ENCODE measurements around the gene TLCD3B.
"Not testable (repeated sequence)": the region's sequence is repeated elsewhere in the genome, so short reads cannot be mapped to it uniquely, and the experiment has no call there.

Gene TLCD3B

GRCh38 chr16:30030011-30030685 lies 923 bp downstream of the TLCD3B start:
- Histone ChIP-seq H3K36me3 (ENCODE audit: control insufficient read depth, insufficient read depth, low read length) (peaks cover 11% of the 10 kb centered on the region), H3K9me3 (ENCODE audit: control insufficient read depth, insufficient read depth, low read length) (no peaks in the 10 kb centered on the region), H3K27me3 (ENCODE audit: control insufficient read depth, insufficient read depth, low read length) (peaks cover 11% of the 10 kb centered on the region), H3K4me3 (ENCODE audit: low read depth, low read length) (peak overlapping the region; percentile 56), H3K4me1 (ENCODE audit: control insufficient read depth, insufficient read depth, low read length) (peaks cover 7% of the 10 kb centered on the region), H3K9ac (ENCODE audit: low read depth, low read length) (no peak overlapping the region)

- Histone ChIP-seq H3K9me3 (ENCODE audit: control insufficient read depth, insufficient read depth, low read length) (no peaks in the 10 kb centered on the region), H3K4me1 (ENCODE audit: control insufficient read depth, insufficient read depth, low read length) (peaks cover 7% of the 10 kb centered on the region), H3K27me3 (ENCODE audit: control insufficient read depth, insufficient read depth, low read length) (peaks cover 5% of the 10 kb centered on the region), H3K36me3 (ENCODE audit: control insufficient read depth, insufficient read depth, low read length) (peaks cover 11% of the 10 kb centered on the region), H3K9ac (ENCODE audit: low read depth, low read length) (no peak overlapping the region), H3K4me3 (ENCODE audit: low read depth, low read length) (no peak overlapping the region)
These were observed 2.5 kb downstream of the TLCD3B start for GRCh38 chr16:30028438-30029076.

GRCh38 chr16:30027588-30028437 lies 3.3 kb downstream of the TLCD3B start:
- peaks cover 2% of the 10 kb centered on the region for H3K27me3 ChIP-seq (ENCODE audit: control insufficient read depth, insufficient read depth, low read length)
- H3K36me3 ChIP-seq (ENCODE audit: control insufficient read depth, insufficient read depth, low read length) = peaks cover 11% of the 10 kb centered on the region
- no peak overlapping the region for H3K4me3 ChIP-seq (ENCODE audit: low read depth, low read length)
- H3K9ac ChIP-seq (ENCODE audit: low read depth, low read length) = no peak overlapping the region
- H3K4me1 ChIP-seq (ENCODE audit: control insufficient read depth, insufficient read depth, low read length) = peaks cover 7% of the 10 kb centered on the region
- no peaks in the 10 kb centered on the region for H3K9me3 ChIP-seq (ENCODE audit: control insufficient read depth, insufficient read depth, low read length)

GRCh38 chr16:30026449-30026848 lies 4.6 kb downstream of the TLCD3B start:
- peaks cover 11% of the 10 kb centered on the region for H3K36me3 ChIP-seq (ENCODE audit: control insufficient read depth, insufficient read depth, low read length)
- no peak overlapping the region for H3K4me3 ChIP-seq (ENCODE audit: low read depth, low read length)
- H3K9ac ChIP-seq (ENCODE audit: low read depth, low read length) = no peak overlapping the region
- no peaks in the 10 kb centered on the region for H3K9me3 ChIP-seq (ENCODE audit: control insufficient read depth, insufficient read depth, low read length)
- H3K4me1 ChIP-seq (ENCODE audit: control insufficient read depth, insufficient read depth, low read length) = peaks cover 2% of the 10 kb centered on the region
- peaks cover 1% of the 10 kb centered on the region for H3K27me3 ChIP-seq (ENCODE audit: control insufficient read depth, insufficient read depth, low read length)

- no peaks in the 10 kb centered on the region for H3K27me3 ChIP-seq (ENCODE audit: control insufficient read depth, insufficient read depth, low read length)
- peaks cover 2% of the 10 kb centered on the region for H3K4me1 ChIP-seq (ENCODE audit: control insufficient read depth, insufficient read depth, low read length)
- H3K9me3 ChIP-seq (ENCODE audit: control insufficient read depth, insufficient read depth, low read length) = no peaks in the 10 kb centered on the region
- H3K9ac ChIP-seq (ENCODE audit: low read depth, low read length) = no peak overlapping the region
- H3K4me3 ChIP-seq (ENCODE audit: low read depth, low read length) = no peak overlapping the region
- peaks cover 11% of the 10 kb centered on the region for H3K36me3 ChIP-seq (ENCODE audit: control insufficient read depth, insufficient read depth, low read length)
These were observed 5.5 kb downstream of the TLCD3B start for GRCh38 chr16:30025574-30025973.

DNA sequence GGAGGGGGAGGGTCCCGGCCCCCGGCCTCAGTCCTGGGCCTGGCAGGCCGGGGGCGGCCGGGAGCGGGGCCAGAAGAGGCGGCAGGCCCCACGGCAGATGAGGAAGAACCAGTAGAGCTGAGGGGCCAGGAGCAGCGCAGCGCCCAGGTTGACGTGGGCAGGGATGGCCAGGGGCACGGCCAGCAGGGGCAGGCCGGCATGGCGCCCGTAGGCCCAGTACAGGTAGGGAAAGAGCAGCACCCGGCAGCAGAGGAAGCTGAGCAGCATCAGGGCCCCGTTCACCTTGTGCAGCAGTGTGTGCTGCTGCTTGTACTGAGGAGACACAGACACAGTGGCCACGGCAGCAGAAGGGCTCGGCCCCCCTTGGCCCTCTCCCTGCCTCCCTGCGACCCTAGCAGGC lies 5.9 kb downstream of the TLCD3B start:
- peaks cover 11% of the 10 kb centered on the region for H3K36me3 ChIP-seq (ENCODE audit: control insufficient read depth, insufficient read depth, low read length)
- H3K27me3 ChIP-seq (ENCODE audit: control insufficient read depth, insufficient read depth, low read length) = no peaks in the 10 kb centered on the region

GRCh38 chr16:30024451-30024850 lies 6.6 kb downstream of the TLCD3B start:
- Histone ChIP-seq H3K4me3 (ENCODE audit: low read depth, low read length) (no peak overlapping the region), H3K4me1 (ENCODE audit: control insufficient read depth, insufficient read depth, low read length) (no peaks in the 10 kb centered on the region), H3K27me3 (ENCODE audit: control insufficient read depth, insufficient read depth, low read length) (no peaks in the 10 kb centered on the region), H3K9me3 (ENCODE audit: control insufficient read depth, insufficient read depth, low read length) (no peaks in the 10 kb centered on the region), H3K36me3 (ENCODE audit: control insufficient read depth, insufficient read depth, low read length) (peaks cover 11% of the 10 kb centered on the region), H3K9ac (ENCODE audit: low read depth, low read length) (no peak overlapping the region)

More for the DNA sequence above, 5.9 kb downstream of the TLCD3B start:
- Histone ChIP-seq H3K4me3 (ENCODE audit: low read depth, low read length) (no peak overlapping the region), H3K4me1 (ENCODE audit: control insufficient read depth, insufficient read depth, low read length) (peaks cover 2% of the 10 kb centered on the region), H3K9ac (ENCODE audit: low read depth, low read length) (no peak overlapping the region), H3K9me3 (ENCODE audit: control insufficient read depth, insufficient read depth, low read length) (no peaks in the 10 kb centered on the region)

DNA sequence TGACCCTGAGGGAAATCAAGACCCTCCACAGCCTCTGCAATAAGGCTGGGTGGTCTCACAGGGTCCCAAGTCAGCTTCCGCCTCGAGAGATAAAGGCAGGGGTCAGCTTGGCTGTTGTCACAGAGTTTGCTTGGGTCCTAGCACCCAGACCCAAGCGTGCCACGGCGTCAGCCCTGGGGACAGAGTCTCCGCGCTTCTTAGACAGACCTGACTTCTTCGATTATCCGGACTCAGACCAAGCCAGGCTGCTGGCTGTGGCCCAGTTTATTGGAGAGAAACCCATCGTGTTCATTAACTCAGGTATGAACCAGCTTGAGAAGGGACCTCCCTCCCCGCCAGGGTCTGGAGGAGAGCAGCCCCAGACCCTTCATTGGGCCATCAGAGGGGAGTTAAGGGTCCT lies 7.5 kb downstream of the TLCD3B start:
- Histone ChIP-seq H3K27me3 (ENCODE audit: control insufficient read depth, insufficient read depth, low read length) (no peaks in the 10 kb centered on the region), H3K9me3 (ENCODE audit: control insufficient read depth, insufficient read depth, low read length) (no peaks in the 10 kb centered on the region), H3K4me3 (ENCODE audit: low read depth, low read length) (no peak overlapping the region), H3K36me3 (ENCODE audit: control insufficient read depth, insufficient read depth, low read length) (peaks cover 11% of the 10 kb centered on the region), H3K4me1 (ENCODE audit: control insufficient read depth, insufficient read depth, low read length) (no peaks in the 10 kb centered on the region), H3K9ac (ENCODE audit: low read depth, low read length) (no peak overlapping the region)

GRCh38 chr16:30022887-30023286 lies 8.2 kb downstream of the TLCD3B start, which contains the start of gene C16orf92:
Gene C16orf92 (plus strand): TSS chr16:30023198. CDS start chr16:30023341, 143 bp downstream.
- peaks cover 11% of the 10 kb centered on the region for H3K36me3 ChIP-seq (ENCODE audit: control insufficient read depth, insufficient read depth, low read length)
- H3K4me3 ChIP-seq (ENCODE audit: low read depth, low read length) = no peak within 1 kb of the TSS
- H3K4me1 ChIP-seq (ENCODE audit: control insufficient read depth, insufficient read depth, low read length) = no peaks in the 10 kb centered on the region
- no peaks in the 10 kb centered on the region for H3K27me3 ChIP-seq (ENCODE audit: control insufficient read depth, insufficient read depth, low read length)
- no peaks in the 10 kb centered on the region for H3K9me3 ChIP-seq (ENCODE audit: control insufficient read depth, insufficient read depth, low read length)
- peak within 1 kb of the TSS; percentile 24 for H3K9ac ChIP-seq (ENCODE audit: low read depth, low read length)

DNA sequence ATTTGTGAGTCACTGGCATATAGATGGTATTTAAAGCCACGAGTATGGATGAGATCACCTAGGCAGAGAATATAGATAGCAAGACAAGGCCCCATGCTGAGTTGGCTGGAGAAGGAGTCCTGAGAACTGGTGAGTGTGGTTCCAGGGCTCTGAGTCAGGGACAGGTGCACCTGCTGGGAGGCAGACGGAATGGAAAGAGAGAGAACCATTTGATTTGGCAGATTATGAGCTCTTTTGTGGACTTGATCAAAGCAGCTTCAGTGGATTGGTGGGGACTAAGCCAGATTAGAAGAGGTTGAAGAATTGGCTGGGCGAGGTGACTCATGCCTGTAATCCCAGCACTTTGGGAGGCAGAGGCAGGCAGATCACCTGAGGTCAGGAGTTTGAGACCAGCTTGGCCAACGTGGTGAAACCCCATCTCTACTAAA lies 12.3 kb downstream of the TLCD3B start:
- H3K9me3 ChIP-seq (ENCODE audit: control insufficient read depth, insufficient read depth, low read length) = no peaks in the 10 kb centered on the region
- H3K9ac ChIP-seq (ENCODE audit: low read depth, low read length) = no peak overlapping the region
- H3K4me3 ChIP-seq (ENCODE audit: low read depth, low read length) = no peak overlapping the region
- no peaks in the 10 kb centered on the region for H3K27me3 ChIP-seq (ENCODE audit: control insufficient read depth, insufficient read depth, low read length)
- no peaks in the 10 kb centered on the region for H3K4me1 ChIP-seq (ENCODE audit: control insufficient read depth, insufficient read depth, low read length)
- H3K36me3 ChIP-seq (ENCODE audit: control insufficient read depth, insufficient read depth, low read length) = no peaks in the 10 kb centered on the region

- H3K36me3 ChIP-seq (ENCODE audit: control insufficient read depth, insufficient read depth, low read length); H3K9me3 ChIP-seq (ENCODE audit: control insufficient read depth, insufficient read depth, low read length); H3K9ac ChIP-seq (ENCODE audit: low read depth, low read length); H3K4me3 ChIP-seq (ENCODE audit: low read depth, low read length); H3K27me3 ChIP-seq (ENCODE audit: control insufficient read depth, insufficient read depth, low read length); H3K4me1 ChIP-seq (ENCODE audit: control insufficient read depth, insufficient read depth, low read length): not testable (repeated sequence)
These were observed 13.1 kb downstream of the TLCD3B start for GRCh38 chr16:30017937-30018336.

Data from iPS-15b (cell line).